Calu3 (cell line): ENCODE results near the gene FAM107B. TPM values are rescaled to one million over a fixed set of nuclear protein-coding genes. Genes with fewer than 3 reads are reported as not detected.

ENCODE experiments used
- BruUV-seq: library from RNA; stranded (reverse); fragments of 400-500 nt; replicated peaks from 2 replicates; lab custom pipeline; 2021; lab: Mats Ljungman, UMichigan
- CTCF ChIA-PET: fragments of 300-600 bp; sonication (Branson Sonifier 250); formaldehyde crosslinking; loops from one replicate; lab custom pipeline; 2022; ENCODE audit warnings: antibody characterized with exemption; lab: Charles Lee
- DNase-seq: peaks from one replicate; pipeline ENCODE4 v3.0.0; 2022
- H3K27ac Mint-ChIP-seq: one replicate; pipeline ENCODE4 v1.8.0; 2022; ENCODE audit warnings: mixed read lengths; ENCODE audit not compliant: unreplicated experiment
- H3K27me3 Mint-ChIP-seq: one replicate; pipeline ENCODE4 v1.8.0; 2022; ENCODE audit warnings: mixed read lengths; ENCODE audit not compliant: unreplicated experiment
- H3K36me3 Mint-ChIP-seq: one replicate; pipeline ENCODE4 v1.8.0; 2022; ENCODE audit warnings: mild to moderate bottlenecking, moderate library complexity, mixed read lengths; ENCODE audit not compliant: insufficient read depth, unreplicated experiment
- H3K4me1 Mint-ChIP-seq: one replicate; pipeline ENCODE4 v1.8.0; 2022; ENCODE audit warnings: mild to moderate bottlenecking, low read depth, mixed read lengths; ENCODE audit not compliant: unreplicated experiment
- H3K4me3 Mint-ChIP-seq: one replicate; pipeline ENCODE4 v1.8.0; 2022; ENCODE audit warnings: mild to moderate bottlenecking, low read depth, moderate library complexity, mixed read lengths; ENCODE audit not compliant: unreplicated experiment
- H3K9me3 Mint-ChIP-seq: one replicate; pipeline ENCODE4 v1.8.0; 2022; ENCODE audit warnings: low read depth, mixed read lengths; ENCODE audit not compliant: unreplicated experiment
- intact Hi-C: fragments of 100-400 bp; cut with micrococcal nuclease; formaldehyde crosslinking; loops from one replicate; pipeline ENCODE4 v1.10.0; 2022; ENCODE audit not compliant: unreplicated experiment
- total RNA-seq: library from RNA; stranded (reverse); gene quantifications from 2 replicates; pipeline ENCODE4 v1.2.3, GENCODE V29; 2022
- TF ChIP-seq, protein P1 (sequence below): fragments of 200-600 bp; IDR thresholded peaks from one replicate; pipeline ENCODE4 v1.8.0; 2022; ENCODE audit warnings: antibody characterized with exemption; ENCODE audit not compliant: unreplicated experiment

Gene FAM107B
- total RNA-seq, 1 experiment from 2014 or later, result 168 TPM

GRCh38 chr10:14684354-14684753 is 90.3 kb downstream of the FAM107B start:
- Mint-ChIP-seq H3K27me3 (no peaks in the 10 kb centered on the region), H3K9me3 (peaks cover 5% of the 10 kb centered on the region), H3K27ac (no peak overlapping the region), H3K36me3 (no peaks in the 10 kb centered on the region), H3K4me3 (no peak overlapping the region), H3K4me1 (peaks cover 15% of the 10 kb centered on the region)
- BruUV-seq, result no TSS peak
- no peak for DNase-seq
- intact Hi-C loops, result no loop called here
- CTCF ChIA-PET, result no interaction called here
- TF ChIP-seq, protein P1, sequence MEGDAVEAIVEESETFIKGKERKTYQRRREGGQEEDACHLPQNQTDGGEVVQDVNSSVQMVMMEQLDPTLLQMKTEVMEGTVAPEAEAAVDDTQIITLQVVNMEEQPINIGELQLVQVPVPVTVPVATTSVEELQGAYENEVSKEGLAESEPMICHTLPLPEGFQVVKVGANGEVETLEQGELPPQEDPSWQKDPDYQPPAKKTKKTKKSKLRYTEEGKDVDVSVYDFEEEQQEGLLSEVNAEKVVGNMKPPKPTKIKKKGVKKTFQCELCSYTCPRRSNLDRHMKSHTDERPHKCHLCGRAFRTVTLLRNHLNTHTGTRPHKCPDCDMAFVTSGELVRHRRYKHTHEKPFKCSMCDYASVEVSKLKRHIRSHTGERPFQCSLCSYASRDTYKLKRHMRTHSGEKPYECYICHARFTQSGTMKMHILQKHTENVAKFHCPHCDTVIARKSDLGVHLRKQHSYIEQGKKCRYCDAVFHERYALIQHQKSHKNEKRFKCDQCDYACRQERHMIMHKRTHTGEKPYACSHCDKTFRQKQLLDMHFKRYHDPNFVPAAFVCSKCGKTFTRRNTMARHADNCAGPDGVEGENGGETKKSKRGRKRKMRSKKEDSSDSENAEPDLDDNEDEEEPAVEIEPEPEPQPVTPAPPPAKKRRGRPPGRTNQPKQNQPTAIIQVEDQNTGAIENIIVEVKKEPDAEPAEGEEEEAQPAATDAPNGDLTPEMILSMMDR, result no peak

GRCh38 chr10:14683256-14683655 is 91.4 kb downstream of the FAM107B start:
- no peaks in the 10 kb centered on the region for H3K27me3 Mint-ChIP-seq
- DNase-seq, result no peak
- TF ChIP-seq, protein P1, result no peak
- CTCF ChIA-PET, result no interaction called here
- intact Hi-C loops, result no loop called here
- no peak overlapping the region for H3K4me3 Mint-ChIP-seq
- H3K9me3 Mint-ChIP-seq, result peaks cover 5% of the 10 kb centered on the region
- peaks cover 15% of the 10 kb centered on the region for H3K4me1 Mint-ChIP-seq
- H3K36me3 Mint-ChIP-seq, result no peaks in the 10 kb centered on the region
- no peak overlapping the region for H3K27ac Mint-ChIP-seq
- BruUV-seq, result no TSS peak

- H3K36me3 Mint-ChIP-seq, result no peaks in the 10 kb centered on the region
- CTCF ChIA-PET, result no interaction called here
- no TSS peak for BruUV-seq
- TF ChIP-seq, protein P1, result no peak
- H3K27me3 Mint-ChIP-seq, result no peaks in the 10 kb centered on the region
- H3K9me3 Mint-ChIP-seq, result peaks cover 5% of the 10 kb centered on the region
- no peak overlapping the region for H3K4me3 Mint-ChIP-seq
- H3K27ac Mint-ChIP-seq, result no peak overlapping the region
- DNase-seq, result no peak
- peaks cover 15% of the 10 kb centered on the region for H3K4me1 Mint-ChIP-seq
- intact Hi-C loops, result no loop called here
Observed at GRCh38 chr10:14681802-14682201, 92.9 kb downstream of the FAM107B start.

DNA sequence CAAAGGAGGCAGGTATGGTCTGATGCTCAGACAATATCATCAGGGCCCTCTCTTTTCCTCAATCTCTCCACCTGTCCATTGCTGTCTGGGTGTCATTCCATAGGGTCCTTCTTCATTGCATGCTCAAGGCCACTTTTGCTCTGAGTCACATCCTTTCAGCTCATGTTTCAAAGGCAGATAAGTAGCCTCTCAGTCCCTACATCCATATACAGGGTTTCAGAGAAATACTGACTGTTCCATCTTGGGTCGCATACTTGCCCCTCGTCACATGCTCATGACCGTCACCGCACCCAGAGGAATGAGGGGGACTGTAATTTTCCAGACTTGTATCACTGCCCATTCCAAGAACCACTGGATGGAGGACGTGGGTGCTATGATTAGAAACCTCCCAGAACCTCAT is 93.4 kb downstream of the FAM107B start:
- CTCF ChIA-PET, result no interaction called here
- H3K27me3 Mint-ChIP-seq, result no peaks in the 10 kb centered on the region
- H3K36me3 Mint-ChIP-seq, result no peaks in the 10 kb centered on the region
- DNase-seq, result no peak
- intact Hi-C loops, result no loop called here
- no TSS peak for BruUV-seq
- H3K4me1 Mint-ChIP-seq, result peaks cover 15% of the 10 kb centered on the region
- H3K9me3 Mint-ChIP-seq, result peaks cover 5% of the 10 kb centered on the region
- TF ChIP-seq, protein P1, result no peak
- H3K4me3 Mint-ChIP-seq, result no peak overlapping the region
- no peak overlapping the region for H3K27ac Mint-ChIP-seq

- Mint-ChIP-seq H3K4me1 (peaks cover 35% of the 10 kb centered on the region), H3K27ac (no peak overlapping the region), H3K36me3 (no peaks in the 10 kb centered on the region), H3K9me3 (peaks cover 3% of the 10 kb centered on the region), H3K27me3 (no peaks in the 10 kb centered on the region), H3K4me3 (no peak overlapping the region)
- intact Hi-C loops, result no loop called here
- TF ChIP-seq, protein P1, result no peak
- CTCF ChIA-PET, result no interaction called here
- BruUV-seq, result no TSS peak
- DNase-seq, result no peak
Observed at GRCh38 chr10:14678637-14679036, 96.1 kb downstream of the FAM107B start.
